Testis (tissue), 2 donors: ENCODE results near the gene GALP.

ENCODE experiments used
- POLR2A ChIP-seq: fragments of 450-650 bp; IDR thresholded peaks from one replicate; pipeline ENCODE4 v1.6.1; 2017; ENCODE audit warnings: antibody characterized with exemption, mild to moderate bottlenecking, moderate library complexity
- TF ChIP-seq, protein P1 (sequence below), 3 experiments: fragments of 450-650 bp in 2 of 3; fragments of 200-600 bp in 1 of 3; sonication (generic) in 1 of 3; IDR thresholded peaks; one replicate each; pipeline ENCODE4 v1.5.1; 2016 to 2019; ENCODE audit warnings: antibody characterized with exemption in 3 of 3, mild to moderate bottlenecking in 2 of 3, moderate library complexity in 1 of 3

DNA sequence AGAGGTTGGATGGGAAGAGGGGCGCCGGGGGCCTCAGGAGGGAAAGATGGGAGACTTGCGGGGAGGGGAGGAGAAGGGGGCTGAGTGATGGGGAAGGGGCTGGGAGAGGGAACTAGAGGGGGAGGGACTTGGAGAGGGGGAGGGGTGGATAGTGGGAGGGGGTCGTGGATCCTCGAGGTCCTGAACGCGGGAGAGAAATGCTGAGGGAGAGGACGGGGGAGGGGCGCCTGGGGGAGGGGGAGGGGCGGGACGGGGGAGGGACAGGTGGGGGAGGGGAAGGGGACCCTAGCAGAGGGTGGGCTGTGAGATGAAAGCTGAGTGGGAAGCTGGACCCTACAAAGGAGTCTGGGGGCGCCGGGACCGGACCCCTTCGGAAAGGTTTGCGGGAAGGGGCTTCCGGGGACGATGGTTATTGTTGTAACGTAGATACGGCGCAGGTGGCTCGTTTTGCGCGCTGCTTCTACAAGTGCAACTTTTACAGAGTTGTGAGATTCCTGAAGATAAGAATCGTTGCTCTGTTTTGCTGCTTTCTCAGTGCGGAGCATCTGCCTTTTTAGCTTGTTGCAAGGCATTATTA, 34.3 kb upstream of the GALP start:
- TF ChIP-seq, protein P1, sequence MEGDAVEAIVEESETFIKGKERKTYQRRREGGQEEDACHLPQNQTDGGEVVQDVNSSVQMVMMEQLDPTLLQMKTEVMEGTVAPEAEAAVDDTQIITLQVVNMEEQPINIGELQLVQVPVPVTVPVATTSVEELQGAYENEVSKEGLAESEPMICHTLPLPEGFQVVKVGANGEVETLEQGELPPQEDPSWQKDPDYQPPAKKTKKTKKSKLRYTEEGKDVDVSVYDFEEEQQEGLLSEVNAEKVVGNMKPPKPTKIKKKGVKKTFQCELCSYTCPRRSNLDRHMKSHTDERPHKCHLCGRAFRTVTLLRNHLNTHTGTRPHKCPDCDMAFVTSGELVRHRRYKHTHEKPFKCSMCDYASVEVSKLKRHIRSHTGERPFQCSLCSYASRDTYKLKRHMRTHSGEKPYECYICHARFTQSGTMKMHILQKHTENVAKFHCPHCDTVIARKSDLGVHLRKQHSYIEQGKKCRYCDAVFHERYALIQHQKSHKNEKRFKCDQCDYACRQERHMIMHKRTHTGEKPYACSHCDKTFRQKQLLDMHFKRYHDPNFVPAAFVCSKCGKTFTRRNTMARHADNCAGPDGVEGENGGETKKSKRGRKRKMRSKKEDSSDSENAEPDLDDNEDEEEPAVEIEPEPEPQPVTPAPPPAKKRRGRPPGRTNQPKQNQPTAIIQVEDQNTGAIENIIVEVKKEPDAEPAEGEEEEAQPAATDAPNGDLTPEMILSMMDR (IDR thresholded peaks at IDR 0.05), result no peak
- TF ChIP-seq POLR2A, result no peak
